Naive thymus-derived CD8-positive, alpha-beta T cell (primary cell): Measurements from ENCODE around the gene FHDC1. TPM values are rescaled to one million over a fixed set of nuclear protein-coding genes. Genes with fewer than 3 reads are reported as not detected.
A peak's percentile ranks its signal among the peaks of the same experiment; 100 is the strongest.

Experiments used
- ATAC-seq, 2 donors: fragments of 150-1000 bp; cut with Tn5 transposase in 1 of 2; sonication (Bioruptor Pico), chemical (Tn5 transposase) in 1 of 2; 1 replicate in 1 of 2; 2 replicates in 1 of 2; pipeline ENCODE4 v1.10.0; 2021; ENCODE audit warnings: mild to moderate bottlenecking in 2 of 2, moderate library complexity in 2 of 2
- POLR2A ChIA-PET: fragments of 350-600 bp; sonication (Branson Sonifier 250); formaldehyde crosslinking; loops from one replicate; lab custom pipeline; 2021; ENCODE audit warnings: antibody characterized with exemption; lab: Charles Lee
- DNase-seq, 10 donors: peaks; one replicate each; pipeline versions ENCODE4 v3.0.0 to v3.0.0-alpha.2; 2020 to 2022
- H3K27ac Mint-ChIP-seq, 10 donors: one replicate each; pipeline ENCODE4 v1.8.0; 2020 to 2022; ENCODE audit warnings: mild to moderate bottlenecking in 10 of 10, mixed read lengths in 10 of 10, moderate library complexity in 4 of 10, inconsistent platforms in 1 of 10
- H3K27me3 Mint-ChIP-seq, 5 donors: one replicate each; pipeline ENCODE4 v1.8.0; 2021 to 2022; ENCODE audit warnings: mixed read lengths in 5 of 5
- H3K36me3 Mint-ChIP-seq, 3 donors: one replicate each; pipeline ENCODE4 v1.8.0; 2020 to 2022; ENCODE audit warnings: mixed read lengths in 3 of 3, mild to moderate bottlenecking in 2 of 3, inconsistent platforms in 1 of 3
- H3K4me1 Mint-ChIP-seq, 4 donors: one replicate each; pipeline ENCODE4 v1.8.0; 2021 to 2022; ENCODE audit warnings: mixed read lengths in 4 of 4
- H3K4me3 Mint-ChIP-seq, 10 donors: one replicate each; pipeline ENCODE4 v1.8.0; 2020 to 2022; ENCODE audit warnings: mild to moderate bottlenecking in 10 of 10, mixed read lengths in 10 of 10, moderate library complexity in 6 of 10, inconsistent platforms in 1 of 10
- H3K9me3 Mint-ChIP-seq, 9 donors: one replicate each; pipeline ENCODE4 v1.8.0; 2020 to 2022; ENCODE audit warnings: mixed read lengths in 9 of 9, mild to moderate bottlenecking in 3 of 9, inconsistent platforms in 1 of 9, moderate library complexity in 1 of 9
- polyA plus RNA-seq, 3 donors: library from polyadenylated mRNA; unstranded; fragments of 300-500 nt; fragmentation: Illumina TruSeq; gene quantifications; one replicate each; pipeline ENCODE4 v1.2.3, GENCODE V29; 2021
- total RNA-seq, 8 experiments: library from RNA in 2 of 8; stranded (reverse) in 2 of 8; gene quantifications; one replicate each; pipeline ENCODE4 v1.2.3 and lab custom pipeline; 2021 to 2026

The FHDC1 gene
- total and polyA plus RNA-seq, 5 experiments from 2014 or later, result 0.09 to 0.39 (median 0.27) TPM; not detected in 2

GRCh38 chr4:152910521-152910920 lies 25.6 kb upstream of the FHDC1 start:
- Mint-ChIP-seq H3K9me3 (no peaks in the 10 kb centered on the region), H3K27me3 (no peaks in the 10 kb centered on the region), H3K27ac (no peak overlapping the region), H3K4me3 (no peak overlapping the region), H3K4me1 (no peaks in the 10 kb centered on the region), H3K36me3 (peaks cover 16 to 42% (median 20%) of the 10 kb centered on the region in 3 donors)
- ATAC-seq (no peak), DNase-seq (no peak)
- POLR2A ChIA-PET, result no interaction called here

- Mint-ChIP-seq H3K27me3 (peaks cover 0 to 7% (median 2%) of the 10 kb centered on the region in 5 donors), H3K36me3 (peaks cover 8 to 26% (median 13%) of the 10 kb centered on the region in 3 donors), H3K4me3 (no peak overlapping the region), H3K4me1 (no peaks in the 10 kb centered on the region), H3K9me3 (peaks cover 0 to 25% (median 16%) of the 10 kb centered on the region in 9 donors), H3K27ac (no peak overlapping the region)
- DNase-seq (no peak), ATAC-seq (no peak)
- POLR2A ChIA-PET, result no interaction called here
These were observed 18.4 kb upstream of the FHDC1 start for GRCh38 chr4:152917543-152918395.

DNA sequence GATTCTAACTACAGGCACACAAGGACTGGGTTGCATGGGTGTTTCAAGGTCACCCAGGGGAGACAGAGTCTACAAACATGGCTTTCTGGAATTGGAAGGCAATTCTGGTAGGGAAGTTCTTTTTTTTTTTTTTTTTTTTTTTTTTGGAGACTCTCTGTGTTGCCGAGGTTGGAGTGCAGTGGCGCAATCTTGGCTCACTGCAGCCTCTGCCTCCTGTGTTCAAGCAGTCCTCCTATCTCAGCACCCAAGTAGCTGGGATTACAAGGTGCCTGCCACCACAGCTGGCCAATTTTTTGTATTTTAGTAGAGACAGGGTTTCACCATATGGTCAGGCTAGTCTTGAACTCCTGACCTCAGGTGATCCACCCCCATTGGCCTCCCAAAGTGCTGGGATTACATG lies 16.3 kb upstream of the FHDC1 start:
- H3K9me3 Mint-ChIP-seq, result peaks cover 0 to 25% (median 16%) of the 10 kb centered on the region in 9 donors
- no peak overlapping the region for H3K27ac Mint-ChIP-seq
- H3K36me3 Mint-ChIP-seq, result peaks cover 8 to 26% (median 13%) of the 10 kb centered on the region in 3 donors
- no peak overlapping the region for H3K4me3 Mint-ChIP-seq
- peaks cover 0 to 7% (median 2%) of the 10 kb centered on the region in 5 donors for H3K27me3 Mint-ChIP-seq
- ATAC-seq (no peak), DNase-seq (no peak)
- POLR2A ChIA-PET, result no interaction called here
- no peaks in the 10 kb centered on the region for H3K4me1 Mint-ChIP-seq

- H3K9me3 Mint-ChIP-seq, result peaks cover 0 to 25% (median 16%) of the 10 kb centered on the region in 9 donors
- ATAC-seq (no peak), DNase-seq (no peak)
- H3K27me3 Mint-ChIP-seq, result peaks cover 0 to 7% (median 2%) of the 10 kb centered on the region in 5 donors
- H3K27ac Mint-ChIP-seq, result no peak overlapping the region
- no peaks in the 10 kb centered on the region for H3K4me1 Mint-ChIP-seq
- H3K4me3 Mint-ChIP-seq, result no peak overlapping the region
- peaks cover 8 to 26% (median 13%) of the 10 kb centered on the region in 3 donors for H3K36me3 Mint-ChIP-seq
- POLR2A ChIA-PET, result no interaction called here
These were observed 15.4 kb upstream of the FHDC1 start for GRCh38 chr4:152920768-152921167.

GRCh38 chr4:152921284-152921683 lies 14.8 kb upstream of the FHDC1 start:
- no peak overlapping the region for H3K27ac Mint-ChIP-seq
- POLR2A ChIA-PET, result no interaction called here
- H3K4me3 Mint-ChIP-seq, result no peak overlapping the region
- peaks cover 0 to 25% (median 16%) of the 10 kb centered on the region in 9 donors for H3K9me3 Mint-ChIP-seq
- ATAC-seq, result no peak
- H3K36me3 Mint-ChIP-seq, result peaks cover 8 to 26% (median 13%) of the 10 kb centered on the region in 3 donors
- peaks cover 2 to 7% (median 2%) of the 10 kb centered on the region in 5 donors for H3K27me3 Mint-ChIP-seq
- H3K4me1 Mint-ChIP-seq, result no peaks in the 10 kb centered on the region
- no peak for DNase-seq

GRCh38 chr4:152925851-152926250 lies 10.3 kb upstream of the FHDC1 start:
- POLR2A ChIA-PET, result no interaction called here
- H3K4me3 Mint-ChIP-seq, result no peak overlapping the region
- H3K4me1 Mint-ChIP-seq, result peaks cover 0 to 12% (median 2%) of the 10 kb centered on the region in 4 donors
- peaks cover 0 to 6% (median 5%) of the 10 kb centered on the region in 3 donors for H3K36me3 Mint-ChIP-seq
- no peak for DNase-seq
- H3K9me3 Mint-ChIP-seq, result peaks cover 0 to 10% (median 4%) of the 10 kb centered on the region in 9 donors
- ATAC-seq, result no peak
- peaks cover 8 to 27% (median 13%) of the 10 kb centered on the region in 5 donors for H3K27me3 Mint-ChIP-seq
- no peak overlapping the region for H3K27ac Mint-ChIP-seq

GRCh38 chr4:152926959-152927358 lies 9.2 kb upstream of the FHDC1 start:
- peaks cover 0 to under 1% (median 0%) of the 10 kb centered on the region in 3 donors for H3K36me3 Mint-ChIP-seq
- no peak overlapping the region for H3K27ac Mint-ChIP-seq
- DNase-seq, result no peak
- H3K27me3 Mint-ChIP-seq, result peaks cover 12 to 21% (median 16%) of the 10 kb centered on the region in 5 donors
- H3K4me3 Mint-ChIP-seq, result no peak overlapping the region
- POLR2A ChIA-PET, result no interaction called here
- no peak for ATAC-seq
- H3K4me1 Mint-ChIP-seq, result peaks cover 0 to 12% (median 2%) of the 10 kb centered on the region in 4 donors
- peaks cover 0 to 2% (median 0%) of the 10 kb centered on the region in 9 donors for H3K9me3 Mint-ChIP-seq

GRCh38 chr4:152927737-152928136 lies 8.4 kb upstream of the FHDC1 start:
- POLR2A ChIA-PET, result no interaction called here
- Mint-ChIP-seq H3K9me3 (peaks cover 0 to 2% (median 0%) of the 10 kb centered on the region in 9 donors), H3K27me3 (peaks cover 14 to 22% (median 17%) of the 10 kb centered on the region in 5 donors)

GRCh38 chr4:152928286-152928685 lies 7.8 kb upstream of the FHDC1 start:
- Mint-ChIP-seq H3K4me1 (peaks cover 0 to 12% (median 2%) of the 10 kb centered on the region in 4 donors), H3K9me3 (peaks cover 0 to 2% (median 0%) of the 10 kb centered on the region in 9 donors), H3K27me3 (peaks cover 19 to 28% (median 22%) of the 10 kb centered on the region in 5 donors), H3K4me3 (no peak overlapping the region), H3K27ac (no peak overlapping the region), H3K36me3 (no peaks in the 10 kb centered on the region)
- DNase-seq (no peak), ATAC-seq (no peak)
- POLR2A ChIA-PET, result no interaction called here

More at GRCh38 chr4:152927737-152928136, 8.4 kb upstream of the FHDC1 start:
- DNase-seq, result no peak
- peaks cover 0 to 12% (median 2%) of the 10 kb centered on the region in 4 donors for H3K4me1 Mint-ChIP-seq
- peak overlapping the region in 1 of 10 donors; percentile 33 for H3K27ac Mint-ChIP-seq
- no peak overlapping the region for H3K4me3 Mint-ChIP-seq
- no peak for ATAC-seq
- H3K36me3 Mint-ChIP-seq, result no peaks in the 10 kb centered on the region

GRCh38 chr4:152929888-152930287 lies 6.2 kb upstream of the FHDC1 start:
- Mint-ChIP-seq H3K4me3 (no peak overlapping the region), H3K4me1 (peaks cover 2 to 17% (median 3%) of the 10 kb centered on the region in 4 donors), H3K9me3 (peaks cover 0 to 2% (median 0%) of the 10 kb centered on the region in 9 donors), H3K27me3 (peaks cover 29 to 44% (median 35%) of the 10 kb centered on the region in 5 donors), H3K27ac (no peak overlapping the region), H3K36me3 (no peaks in the 10 kb centered on the region)
- ATAC-seq (no peak), DNase-seq (no peak)
- POLR2A ChIA-PET, result no interaction called here

- ATAC-seq (no peak), DNase-seq (peak in 1 of 10 donors; percentile 1)
These were observed 980 bp upstream of the FHDC1 start for GRCh38 chr4:152935143-152935542.

GRCh38 chr4:152936446-152937335 lies 568 bp downstream of the FHDC1 start:
- DNase-seq (peak in 3 of 10 donors; percentile 7 to 17 (median 13)), ATAC-seq (peak; percentile 29 to 48)
- Mint-ChIP-seq H3K9me3 (no peaks in the 10 kb centered on the region), H3K27me3 (peaks cover 34 to 62% (median 56%) of the 10 kb centered on the region in 5 donors), H3K4me1 (peaks cover 8 to 26% (median 20%) of the 10 kb centered on the region in 4 donors), H3K27ac (no peak overlapping the region), H3K4me3 (peak overlapping the region; percentile 39 to 81 (median 66)), H3K36me3 (peaks cover 0 to 9% (median 0%) of the 10 kb centered on the region in 3 donors)
- POLR2A ChIA-PET, result no interaction called here

More at GRCh38 chr4:152935143-152935542, 980 bp upstream of the FHDC1 start:
- POLR2A ChIA-PET, result interaction anchor here (0.5 kb wide), 1 partner anchor 941 kb away, joined by 3 read pairs; no protein-coding TSS in a partner anchor
- peaks cover 0 to 9% (median 0%) of the 10 kb centered on the region in 3 donors for H3K36me3 Mint-ChIP-seq
- peak overlapping the region in 1 of 10 donors; percentile 77 for H3K27ac Mint-ChIP-seq
- peak overlapping the region; percentile 33 to 84 (median 79) for H3K4me3 Mint-ChIP-seq
- H3K9me3 Mint-ChIP-seq, result no peaks in the 10 kb centered on the region
- H3K4me1 Mint-ChIP-seq, result peaks cover 8 to 26% (median 20%) of the 10 kb centered on the region in 4 donors
- peaks cover 35 to 59% (median 53%) of the 10 kb centered on the region in 5 donors for H3K27me3 Mint-ChIP-seq
